Left hindlimb (tissue), 1 donor: ENCODE results near the gene RIMBP3C.
A peak's percentile ranks its signal among the peaks of the same experiment; 100 is the strongest.
"Not testable (repeated sequence)": the region's sequence is repeated elsewhere in the genome, so short reads cannot be mapped to it uniquely, and the experiment has no call there.

Source experiments
- DNase-seq: peaks from one replicate; pipeline ENCODE4 v3.0.0-alpha.2; 2018

The RIMBP3C gene

DNA sequence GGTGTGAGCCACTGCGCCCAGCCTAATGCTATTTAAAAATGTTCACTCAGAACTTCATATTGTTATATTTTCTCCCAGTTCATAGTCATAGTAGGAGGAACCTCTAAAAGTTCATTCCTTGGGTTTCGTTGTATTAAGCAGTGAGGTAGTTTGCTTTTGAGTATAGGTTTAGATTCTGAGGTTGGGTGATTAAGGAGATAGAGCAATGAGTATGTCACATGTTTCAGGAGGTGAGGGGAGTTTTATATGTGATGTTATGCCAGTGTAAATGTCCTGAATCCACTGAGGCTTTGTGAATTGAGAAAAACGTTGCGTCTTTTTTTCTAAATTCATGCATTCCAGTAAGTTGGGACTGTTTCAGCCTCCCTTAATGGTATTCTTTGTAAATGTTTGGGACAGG is 20.4 kb upstream of the RIMBP3C start:
- no peak for DNase-seq

DNA sequence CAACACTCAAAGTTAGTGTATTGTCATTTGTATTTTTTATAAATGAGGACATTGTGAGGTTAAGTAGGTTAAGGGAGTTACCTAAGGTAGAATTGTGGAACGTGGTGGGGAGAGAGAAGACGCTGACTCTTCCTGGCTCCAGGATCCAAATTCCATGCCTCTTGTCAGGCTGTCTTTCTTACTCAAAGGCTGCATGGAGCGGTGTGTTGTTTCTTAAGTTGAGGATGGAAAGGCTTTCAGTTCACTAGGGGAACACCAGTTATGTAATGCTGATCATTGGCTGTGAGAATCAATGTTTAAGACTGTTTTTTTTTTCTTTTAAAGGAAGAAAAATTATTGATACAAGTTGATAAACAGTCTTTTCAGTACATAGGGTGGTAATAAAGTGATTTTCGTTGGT is 19.1 kb upstream of the RIMBP3C start:
- no peak for DNase-seq

DNA sequence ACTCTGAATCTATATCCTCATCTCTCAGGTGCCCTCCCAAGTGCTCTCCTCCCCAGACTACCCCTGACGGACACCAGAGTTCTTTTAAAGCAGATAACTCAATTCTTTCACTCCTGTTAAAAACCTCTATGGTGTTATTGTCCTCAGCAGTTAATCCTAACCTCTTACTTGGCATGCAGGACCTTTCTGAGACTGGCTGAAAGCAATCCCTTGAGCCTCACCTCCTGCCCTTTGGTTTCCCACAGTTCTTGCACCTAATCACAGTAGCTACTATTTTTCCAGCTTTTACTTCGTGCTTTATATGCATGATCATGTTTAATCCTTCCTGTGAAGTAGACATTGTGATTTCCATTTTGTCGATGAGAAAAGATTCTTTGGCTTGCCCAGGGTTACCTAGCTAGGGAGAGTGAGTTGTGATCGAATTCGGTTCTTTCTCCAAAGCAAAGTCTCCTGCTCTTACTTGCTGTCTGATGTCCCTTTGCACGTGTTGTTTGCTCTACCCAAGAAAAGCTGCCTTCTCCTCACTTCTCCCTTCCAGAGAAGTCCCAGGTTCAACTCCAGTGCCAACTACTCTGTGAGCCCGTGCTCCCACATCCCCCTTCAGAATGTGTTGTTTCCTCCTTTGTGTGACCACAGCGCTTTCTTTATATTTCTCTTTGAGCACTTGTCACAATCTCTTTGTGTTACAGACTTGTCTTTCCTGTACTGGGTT is 18.4 kb upstream of the RIMBP3C start:
- DNase-seq = no peak

DNA sequence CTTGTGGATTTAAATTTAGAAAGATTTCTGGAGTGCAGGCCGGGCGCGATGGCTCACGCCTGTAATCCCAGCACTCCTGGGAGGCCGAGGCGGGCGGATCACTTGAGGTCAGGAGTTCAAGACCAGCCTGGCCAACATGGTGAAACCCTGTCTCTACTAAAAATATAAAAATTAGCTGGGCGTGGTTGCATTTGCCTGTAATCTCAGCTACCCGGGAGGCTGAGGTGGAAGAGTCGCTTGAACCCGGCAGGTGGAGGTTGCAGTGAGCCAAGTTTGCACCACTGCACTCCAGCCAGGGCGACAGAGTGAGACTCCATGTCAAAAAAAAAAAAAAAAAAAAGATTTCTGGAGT is 17.8 kb upstream of the RIMBP3C start:
- DNase-seq = not testable (repeated sequence)

DNA sequence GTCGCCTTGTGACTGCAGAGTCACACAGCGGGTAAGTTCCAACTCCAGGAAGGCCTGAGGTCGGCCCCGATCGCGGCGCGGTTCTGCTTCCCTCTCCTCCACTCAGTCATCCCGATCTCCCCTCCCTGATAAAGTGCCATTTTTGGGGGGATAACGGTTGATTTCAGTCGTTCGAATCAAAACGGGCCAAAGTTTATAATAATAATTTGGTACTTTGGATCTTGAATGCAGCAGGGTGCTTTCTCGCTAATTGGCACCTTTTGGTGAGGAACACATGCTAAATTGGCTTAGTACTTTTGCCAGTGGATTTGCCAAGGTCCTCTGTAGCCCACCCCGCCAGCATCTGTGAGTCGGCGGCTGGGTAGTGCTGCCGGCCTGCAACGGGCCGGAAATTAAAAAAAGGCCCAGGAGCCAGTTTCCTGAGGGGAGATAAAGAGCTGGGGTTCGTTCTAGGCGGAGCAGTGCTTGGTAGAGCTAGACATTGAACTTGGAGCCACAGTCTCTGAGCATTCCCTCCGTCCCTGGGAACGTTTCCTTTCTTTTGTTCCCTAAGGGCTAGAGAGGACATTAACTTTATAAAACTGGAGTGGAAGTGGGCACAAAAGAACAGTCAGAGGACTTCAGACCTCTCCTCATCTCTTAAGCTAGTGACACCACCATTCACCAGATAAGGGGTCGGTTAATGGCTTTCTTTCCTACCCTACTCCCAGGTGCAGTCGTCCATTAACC is 17.2 kb upstream of the RIMBP3C start:
- DNase-seq = no peak

DNA sequence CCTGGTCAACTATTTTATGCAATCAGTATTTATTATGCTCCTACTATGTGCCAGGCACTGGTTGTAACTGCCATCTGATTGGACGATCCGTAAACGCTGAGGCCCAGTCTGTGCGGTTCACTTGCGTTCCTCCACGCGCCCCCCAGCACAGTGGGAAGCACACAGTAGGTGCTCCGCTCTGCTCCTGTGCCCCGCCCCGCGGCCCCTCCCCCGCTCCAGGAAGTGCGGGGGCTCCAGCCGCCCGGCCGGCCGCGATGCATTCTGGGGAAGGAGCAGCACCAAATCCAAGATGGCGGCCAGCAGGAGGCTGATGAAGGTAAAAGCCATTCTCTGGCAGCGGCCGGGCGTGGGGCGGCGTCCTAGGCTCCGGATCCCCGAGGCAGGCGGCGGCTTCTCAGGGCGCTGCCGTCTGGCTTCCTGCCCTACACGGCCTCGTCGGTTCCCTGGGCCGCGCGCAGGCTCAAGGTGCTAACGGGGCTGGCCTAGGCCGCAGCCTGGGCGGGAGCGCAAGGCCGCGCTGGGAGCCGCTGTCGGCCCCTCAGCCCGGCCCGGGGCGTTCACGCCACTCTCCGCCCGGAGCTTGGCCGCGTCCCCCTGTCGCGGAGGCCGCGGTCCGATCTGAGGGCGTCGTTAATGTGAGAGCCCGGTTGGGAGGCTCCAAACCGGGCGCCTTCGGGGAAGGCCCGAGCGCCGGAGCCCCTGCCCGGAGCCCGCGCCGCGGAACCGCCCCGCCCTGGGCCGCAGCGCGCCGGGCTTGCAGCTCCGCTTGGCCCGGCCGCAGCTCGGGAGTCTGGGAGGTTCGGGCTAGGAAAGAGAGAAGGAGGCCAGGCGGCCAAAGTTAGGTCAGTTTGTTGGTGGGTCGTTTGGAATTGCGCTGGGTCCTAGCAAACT is 16.4 kb upstream of the RIMBP3C start, which contains the start of gene UBE2L3:
TSS of gene UBE2L3 (plus strand) at position 259 of the 891 bp plus-strand sequence. CDS start at position 290, 31 bp downstream.
- peak; percentile 88 for DNase-seq

DNA sequence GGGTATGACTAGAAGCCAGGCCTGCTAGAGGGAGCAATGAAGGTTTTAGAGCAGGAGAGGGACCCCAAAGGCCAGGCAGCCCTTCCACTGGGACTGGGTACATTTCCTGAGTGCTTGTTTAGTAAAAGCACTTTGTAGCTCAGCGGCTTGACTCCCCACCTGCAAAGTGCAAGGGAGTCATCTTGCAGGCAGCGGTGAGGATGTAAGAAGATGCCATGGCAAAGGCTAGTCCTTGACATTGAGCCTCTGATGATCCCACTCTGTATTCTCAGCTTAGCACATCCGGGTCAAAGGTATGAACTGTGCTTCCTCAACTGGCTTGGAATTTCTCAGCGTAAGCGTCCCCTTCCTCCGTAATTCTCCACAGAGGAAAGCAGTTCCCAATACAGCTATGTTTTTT is 13.2 kb upstream of the RIMBP3C start:
- no peak for DNase-seq

DNA sequence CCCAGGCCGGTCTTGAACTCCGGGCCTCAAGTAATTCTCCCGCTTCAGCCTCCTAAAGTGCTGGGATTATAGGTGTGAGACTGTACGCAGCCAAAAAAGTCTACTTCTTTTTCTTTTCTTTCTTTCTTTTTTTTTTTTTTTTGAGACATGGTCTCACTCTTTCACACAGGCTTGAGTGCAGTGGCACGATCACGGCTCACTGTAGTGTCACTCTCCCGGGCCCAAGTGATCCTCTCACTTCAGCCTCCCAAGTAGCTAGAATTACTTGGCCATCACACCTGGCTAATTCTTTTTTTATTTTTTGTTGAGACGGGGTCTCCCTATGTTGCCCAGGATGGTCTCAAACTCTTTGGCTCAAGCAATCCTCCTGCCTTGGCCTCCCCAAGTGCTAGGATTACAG is 12.7 kb upstream of the RIMBP3C start:
- no peak for DNase-seq

DNA sequence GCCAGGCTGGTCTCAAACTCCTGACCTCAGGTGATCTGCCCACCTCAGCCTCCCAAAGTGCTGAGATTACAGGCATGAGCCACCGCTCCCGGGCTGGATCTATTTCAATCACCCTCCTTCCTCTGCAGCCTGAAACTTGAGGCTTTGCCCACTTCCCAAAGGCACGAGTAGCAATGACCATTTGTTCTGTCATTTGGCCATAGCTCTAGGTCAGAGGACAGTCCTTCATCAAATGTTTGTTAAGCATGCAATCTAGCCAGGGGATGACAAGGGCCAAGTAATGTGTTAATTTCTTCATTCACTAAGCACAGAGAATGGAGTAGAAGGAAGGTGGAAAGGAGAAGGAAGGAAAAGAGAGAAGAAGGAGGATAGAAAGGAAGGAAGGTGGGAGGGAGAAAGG is 9.4 kb upstream of the RIMBP3C start:
- DNase-seq = not testable (repeated sequence)

DNA sequence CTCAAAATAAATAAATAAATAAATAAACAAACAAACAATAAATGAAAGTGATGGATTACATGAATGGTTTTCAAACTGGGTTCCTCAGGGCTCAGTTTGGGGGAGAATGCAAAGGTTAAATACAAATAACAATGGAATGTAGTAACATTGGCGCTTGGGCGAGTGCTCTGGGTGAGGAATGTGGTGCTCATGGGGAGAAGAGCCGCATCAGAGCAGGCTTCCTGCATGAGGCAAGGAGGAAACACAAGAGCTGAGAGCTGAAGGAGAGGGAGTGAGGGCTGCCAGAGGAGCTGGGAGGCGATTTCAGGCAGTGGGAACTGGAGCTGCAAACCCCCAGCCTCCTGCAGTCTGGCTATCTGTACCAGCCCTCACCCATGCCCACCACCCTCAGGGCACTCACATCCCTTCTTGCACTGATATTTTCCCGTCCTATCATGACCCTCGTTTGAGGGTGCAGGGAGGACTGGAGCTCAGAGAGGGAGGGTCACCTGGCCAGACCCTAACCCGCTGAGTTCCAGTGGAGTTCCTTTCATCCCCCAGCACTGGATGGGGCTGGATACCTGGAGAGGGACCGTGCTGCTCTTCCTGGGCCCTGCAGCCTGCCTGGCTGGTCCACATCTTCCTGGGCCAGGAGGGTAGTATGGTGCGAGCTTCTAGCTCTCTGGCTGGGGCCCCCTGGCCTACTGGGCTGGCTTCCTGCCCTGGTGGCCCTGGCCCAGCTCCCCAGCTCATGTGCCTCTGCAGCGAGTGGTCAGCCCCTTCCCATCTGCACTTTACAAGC is 8.3 kb upstream of the RIMBP3C start:
- not testable (repeated sequence) for DNase-seq

DNA sequence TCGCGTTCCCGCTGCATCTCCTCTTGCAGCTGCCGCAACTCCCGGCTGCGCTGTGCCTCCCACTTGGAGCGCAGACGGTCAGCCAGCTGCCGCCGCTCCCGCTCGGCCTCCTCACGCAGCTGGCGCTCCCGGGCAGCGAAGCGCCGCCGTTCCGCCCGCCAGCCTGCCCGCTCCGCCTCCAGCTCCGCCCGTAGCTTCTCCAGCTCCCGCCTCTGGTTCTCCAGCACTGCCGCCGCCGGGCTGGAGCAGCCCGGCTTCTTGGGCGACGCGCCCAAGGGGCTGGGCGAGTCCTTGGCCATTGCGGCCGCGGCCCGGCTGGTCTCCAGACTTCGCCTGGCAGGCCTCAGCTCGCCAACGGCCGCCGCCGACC is 598 bp downstream of the RIMBP3C start:
- DNase-seq = not testable (repeated sequence)

DNA sequence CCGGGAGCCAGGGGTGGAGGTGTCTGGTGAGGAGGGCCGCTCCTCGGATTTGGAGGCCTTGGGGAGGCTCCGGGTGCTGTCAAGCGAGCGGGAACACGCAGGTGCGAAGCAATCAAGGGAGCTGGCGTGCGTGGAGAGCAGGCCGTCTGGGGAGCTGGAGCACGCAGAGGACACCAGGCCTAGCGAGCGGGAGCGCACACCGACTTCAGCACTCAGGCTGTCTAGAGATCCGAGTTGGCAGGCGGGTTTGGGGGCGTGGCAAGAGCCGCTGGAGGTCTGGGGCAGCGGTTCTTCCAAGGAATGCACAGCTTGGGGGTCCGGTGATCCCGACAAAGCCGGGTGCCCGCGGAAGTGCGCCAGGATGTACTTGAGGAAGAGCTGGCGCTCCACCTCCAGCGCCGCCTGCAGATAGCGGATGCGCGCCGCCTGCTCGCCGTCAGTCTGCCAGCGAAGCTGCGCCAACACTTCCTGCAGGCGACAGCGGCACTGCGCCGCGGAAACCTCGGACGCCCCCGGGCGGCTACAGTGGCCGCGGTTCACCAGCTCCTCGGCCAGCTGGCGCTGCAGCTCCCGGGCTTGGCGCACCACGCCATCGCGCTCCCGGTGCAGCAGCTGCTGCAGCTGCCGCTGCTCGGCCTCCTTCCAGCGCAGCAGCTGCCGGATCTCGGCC is 1.1 kb downstream of the RIMBP3C start:
- not testable (repeated sequence) for DNase-seq

DNA sequence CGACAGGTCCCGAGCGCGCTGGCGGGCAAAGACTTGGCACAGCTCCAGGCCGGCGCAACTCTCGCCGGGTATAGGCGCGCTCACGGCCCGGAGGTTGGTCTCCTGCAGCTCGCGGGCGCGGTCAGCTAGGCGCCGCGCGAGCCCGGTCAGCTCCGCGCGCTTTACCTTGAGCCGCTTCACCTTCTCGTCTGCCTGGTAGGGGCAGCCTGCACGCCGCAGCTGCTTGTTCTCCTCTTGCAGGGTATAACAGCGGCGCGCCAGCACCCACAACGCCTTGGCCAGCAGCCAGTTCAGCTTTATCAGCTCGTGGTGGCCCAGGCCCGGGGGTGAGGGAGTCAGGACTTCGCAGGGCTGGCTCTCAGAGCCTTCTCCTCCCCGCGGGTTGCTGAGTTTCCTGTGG is 1.7 kb downstream of the RIMBP3C start:
- DNase-seq = not testable (repeated sequence)

DNA sequence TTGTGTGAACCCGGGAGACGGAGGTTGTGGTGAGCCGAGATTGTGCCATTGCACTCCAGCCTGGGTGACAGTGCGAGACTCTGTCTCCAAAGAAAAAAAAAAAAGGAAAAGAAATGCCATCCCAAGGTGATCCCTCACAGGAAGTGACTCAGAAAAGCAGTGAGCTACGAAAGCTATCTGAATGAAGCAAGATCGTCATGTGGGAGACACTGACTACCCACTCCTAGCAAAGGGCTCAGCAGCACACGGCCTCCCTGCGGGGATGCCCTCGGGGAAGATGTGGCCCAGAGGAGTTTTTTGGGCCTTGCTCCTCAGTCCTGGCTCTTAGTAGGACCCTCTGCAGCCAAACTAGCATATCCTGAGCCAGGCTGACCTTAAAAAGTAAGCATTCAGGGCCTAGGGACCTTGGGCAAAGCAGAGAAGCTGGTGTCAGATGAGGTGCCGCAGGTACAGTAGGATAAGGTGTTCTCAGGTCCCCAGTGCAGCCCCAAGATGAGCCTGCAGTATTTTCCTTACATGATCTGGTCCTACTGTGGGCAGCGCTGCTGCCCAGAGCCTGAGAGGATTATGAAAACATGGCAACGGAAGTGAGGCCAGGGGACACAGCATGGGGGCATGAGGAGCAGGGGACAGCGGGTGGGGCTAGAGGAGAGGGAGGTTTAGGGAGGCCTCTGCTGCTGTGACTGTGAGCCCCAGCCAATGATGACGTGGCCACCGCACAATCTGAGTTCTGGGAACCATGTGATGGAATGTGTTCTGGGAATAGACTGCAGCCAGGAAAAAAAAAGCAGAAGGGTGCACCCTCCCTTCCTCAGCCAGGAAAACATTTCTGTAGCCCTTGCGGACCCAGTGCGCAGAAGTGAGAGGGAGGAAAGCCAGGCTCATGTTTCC is 6.6 kb downstream of the RIMBP3C start:
- not testable (repeated sequence) for DNase-seq

DNA sequence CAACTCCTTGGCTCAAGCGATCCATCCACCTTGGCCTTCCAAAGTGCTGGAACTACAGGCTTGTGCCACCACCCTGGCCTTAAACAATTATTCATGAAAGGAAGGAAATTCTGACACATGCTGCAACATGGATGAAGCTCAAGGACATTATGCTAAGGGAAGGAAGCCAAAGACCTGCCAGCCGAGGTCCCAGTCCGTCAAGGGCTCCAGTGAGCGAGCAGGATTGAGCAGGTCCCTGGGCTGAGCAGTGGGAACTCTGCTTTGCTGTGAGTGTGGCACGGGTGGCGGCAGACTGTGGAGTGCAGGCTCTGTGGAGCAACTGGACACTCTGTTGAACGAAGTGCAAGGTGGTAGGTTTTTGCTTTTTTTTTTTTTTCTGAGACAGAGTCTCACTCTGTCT is 11.4 kb downstream of the RIMBP3C start:
- not testable (repeated sequence) for DNase-seq

DNA sequence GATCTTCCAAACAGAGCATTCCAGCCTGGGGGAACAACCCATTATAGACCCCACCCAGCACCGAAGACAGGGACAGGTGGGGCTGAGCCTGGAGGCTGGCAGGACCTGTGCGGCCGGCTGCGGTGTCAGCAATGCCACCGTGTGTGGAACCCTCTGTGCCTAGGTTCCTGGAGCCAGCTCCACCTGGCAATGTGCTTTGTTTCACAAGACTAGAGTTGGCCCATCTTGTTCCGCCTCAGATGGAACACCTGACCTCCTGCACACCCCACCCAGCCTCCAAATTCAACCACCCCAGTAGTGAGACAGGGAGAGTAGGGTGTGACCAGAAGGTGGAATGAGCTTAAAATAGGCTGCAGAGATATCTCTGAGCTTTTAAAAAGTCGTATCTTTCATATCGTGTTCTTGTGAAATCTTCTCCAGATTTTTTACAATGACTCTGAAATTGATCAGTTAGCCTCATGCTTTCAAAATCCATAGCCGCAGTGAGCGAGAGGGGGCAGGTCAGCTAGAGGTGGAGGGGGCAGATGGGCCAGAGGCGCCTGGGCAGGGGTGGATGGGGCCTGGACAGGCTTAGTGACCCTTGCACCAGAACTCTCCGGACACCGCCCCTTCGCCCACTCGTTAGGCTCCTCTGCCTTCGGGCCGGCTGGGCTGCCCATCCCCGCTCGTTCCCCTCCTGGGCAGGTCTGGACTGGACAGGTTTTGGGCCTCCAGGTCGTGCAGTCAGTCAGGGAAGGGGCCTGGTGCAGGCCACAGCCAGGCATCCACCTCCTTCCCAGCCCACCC is 18.2 kb downstream of the RIMBP3C start:
- DNase-seq = not testable (repeated sequence)

DNA sequence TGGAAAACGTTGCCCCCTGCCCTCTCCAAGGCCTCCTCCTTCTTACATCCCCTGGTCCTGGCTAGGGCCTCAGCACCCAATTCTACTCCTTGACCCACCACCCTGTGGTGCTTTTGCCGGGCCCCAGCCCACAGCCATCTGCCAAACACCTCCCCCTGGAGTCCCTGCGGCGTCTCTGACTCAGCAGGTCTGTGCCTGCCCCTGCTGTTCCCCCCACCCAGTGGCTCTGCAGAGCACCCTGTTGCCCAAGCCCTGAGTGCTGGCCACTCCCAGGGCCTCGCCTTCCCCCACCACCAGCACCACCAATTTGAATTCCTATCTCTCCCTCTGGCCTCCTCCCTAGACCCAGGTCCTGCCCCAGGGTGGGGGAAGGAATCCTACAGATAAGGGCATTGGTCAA is 19.7 kb downstream of the RIMBP3C start:
- DNase-seq = not testable (repeated sequence)

DNA sequence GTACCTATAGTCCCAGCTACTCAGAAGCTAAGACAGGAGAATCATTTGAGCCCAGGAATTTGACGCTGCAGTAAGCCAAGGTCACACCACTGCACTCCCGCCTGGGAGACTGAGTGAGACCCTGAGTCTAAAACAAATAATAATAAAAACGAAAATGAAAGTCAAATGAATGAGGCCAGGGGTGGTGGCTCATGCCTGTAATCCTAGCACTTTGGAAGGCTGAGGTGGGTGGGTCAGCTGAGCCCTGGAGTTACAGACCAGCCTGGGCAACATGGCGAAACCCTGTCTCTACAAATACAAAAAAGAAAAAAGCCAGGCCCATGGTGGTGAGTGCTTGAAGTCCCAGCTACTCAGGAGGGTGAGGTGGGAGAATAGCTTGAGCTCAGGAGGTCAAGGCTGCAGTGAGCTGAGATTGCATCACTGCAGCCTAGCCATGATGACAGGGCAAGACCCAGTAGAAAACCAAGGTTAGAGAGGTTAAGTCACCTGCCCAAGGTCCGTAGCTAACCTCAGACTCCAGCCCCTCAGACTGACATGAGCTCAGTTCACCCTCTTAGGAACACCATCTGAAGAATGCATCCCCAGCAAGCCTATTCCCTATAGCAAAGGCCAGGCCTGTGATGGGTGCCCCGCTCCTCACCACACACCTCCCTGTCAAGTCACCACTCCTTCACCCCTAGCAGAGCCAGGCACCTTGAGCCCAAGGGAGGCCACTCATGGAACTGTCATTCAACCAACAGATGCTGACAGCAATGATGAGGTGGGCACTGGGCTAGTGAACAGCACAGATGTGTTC is 24.4 kb downstream of the RIMBP3C start:
- DNase-seq = not testable (repeated sequence)
